ENCODE results near the gene SGCD. TPM values are rescaled to one million over a fixed set of nuclear protein-coding genes. Genes with fewer than 3 reads are reported as not detected.

Gene SGCD
- total RNA-seq, 4 donors from 2014 or later, result 0.37 to 3.7 (median 2.4) TPM

DNA sequence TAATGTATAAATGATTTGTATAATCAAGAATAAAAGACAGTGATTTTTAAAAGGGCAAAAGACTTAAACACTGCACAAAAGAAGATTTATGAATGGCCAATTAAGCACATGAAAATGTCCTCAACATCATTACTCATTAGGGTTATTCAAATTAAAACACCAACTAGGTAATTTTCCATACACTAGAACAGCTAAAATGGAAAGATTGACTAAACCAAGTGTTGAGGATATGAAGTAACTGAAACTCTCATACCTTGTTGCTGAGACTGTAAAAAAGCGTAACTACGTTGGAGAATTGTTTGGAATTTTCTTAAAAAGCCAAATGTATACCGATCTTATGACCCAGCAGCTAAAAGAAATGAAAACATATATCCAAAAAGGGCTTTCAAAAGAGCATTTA lies 144.9 kb downstream of the SGCD start:
- in situ Hi-C loops (cut with MboI; ENCODE audit: low pct_ligation_motif_present in 1 of 4, low pct_unique_long_range_greater_than_20kb in 1 of 4, low sequenced_read_pairs in 3 of 4), result no loop called here
- DNase-seq, result no peak
- H3K36me3 ChIP-seq, result no peaks in the 10 kb centered on the region
- H3K27me3 ChIP-seq, result no peaks in the 10 kb centered on the region
- 83 to 87% methylated on average over 3 of the region's 3 CpGs for whole genome bisulfite sequencing, 2 donors (ENCODE audit: low coverage in 1 of 2)
- no peak overlapping the region for H3K4me3 ChIP-seq
- H3K9me3 ChIP-seq, result no peaks in the 10 kb centered on the region
- intact Hi-C loops (cut with DNase I; ENCODE audit: low total_unique reads), result no loop called here
- H3K27ac ChIP-seq, result no peak overlapping the region
- H3K4me1 ChIP-seq, result peaks cover 0 to 13% (median 6%) of the 10 kb centered on the region in 4 donors
- TF ChIP-seq CTCF (IDR thresholded peaks at IDR 0.05) (no peak), POLR2AphosphoS5 (IDR thresholded peaks at IDR 0.05) (no peak), POLR2A (IDR thresholded peaks at IDR 0.05) (no peak), EP300 (IDR thresholded peaks at IDR 0.05; ENCODE audit: low read depth) (no peak)

DNA sequence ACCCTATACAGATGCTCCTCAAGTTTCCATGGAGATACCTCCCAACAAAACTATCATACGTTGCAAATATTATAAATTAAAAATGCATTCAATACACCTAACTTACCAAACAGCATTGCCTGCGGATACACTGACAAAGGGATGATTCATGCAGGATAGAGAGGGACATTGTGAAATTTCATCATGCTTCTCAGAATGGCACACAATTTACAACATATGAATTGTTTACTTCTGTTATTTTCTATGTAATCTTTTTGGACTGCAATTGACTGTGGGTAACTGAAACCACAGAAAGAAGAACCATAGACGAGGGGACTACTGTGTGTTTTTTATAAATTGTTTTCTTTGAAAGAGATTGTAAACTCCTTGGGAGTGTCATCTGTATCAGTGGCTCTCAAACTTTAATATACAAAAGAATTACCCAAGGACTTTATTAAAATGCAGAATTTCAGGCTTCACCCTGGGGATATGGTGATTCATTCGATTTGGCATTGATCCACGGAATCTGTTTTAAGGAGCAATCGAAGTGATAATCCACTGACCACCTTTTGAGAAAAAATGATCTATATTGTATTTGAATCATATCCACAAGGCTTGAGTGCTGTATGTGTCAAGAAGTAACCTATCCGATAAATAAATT lies 146.4 kb downstream of the SGCD start:
- Histone ChIP-seq H3K36me3 (no peaks in the 10 kb centered on the region), H3K27ac (peak overlapping the region in 3 of 4 donors; percentile 35 to 60 (median 45)), H3K9me3 (no peaks in the 10 kb centered on the region), H3K4me3 (no peak overlapping the region), H3K4me1 (peaks cover 0 to 13% (median 6%) of the 10 kb centered on the region in 4 donors), H3K27me3 (no peaks in the 10 kb centered on the region)
- in situ Hi-C loops (cut with MboI; ENCODE audit: low pct_ligation_motif_present in 1 of 4, low pct_unique_long_range_greater_than_20kb in 1 of 4, low sequenced_read_pairs in 3 of 4), result no loop called here
- no peak for DNase-seq
- no peak for TF ChIP-seq POLR2A (IDR thresholded peaks at IDR 0.05)
- no peak for TF ChIP-seq EP300 (IDR thresholded peaks at IDR 0.05; ENCODE audit: low read depth)
- TF ChIP-seq CTCF (IDR thresholded peaks at IDR 0.05), result no peak
- TF ChIP-seq POLR2AphosphoS5 (IDR thresholded peaks at IDR 0.05), result no peak
- intact Hi-C loops (cut with DNase I; ENCODE audit: low total_unique reads), result no loop called here
- WGBS, 2 donors (ENCODE audit: low coverage in 1 of 2), result 55 to 64% methylated on average over 7 of the region's 7 CpGs

GRCh38 chr5:156474251-156474650 lies 147.3 kb downstream of the SGCD start:
- in situ Hi-C loops (cut with MboI; ENCODE audit: low pct_ligation_motif_present in 1 of 4, low pct_unique_long_range_greater_than_20kb in 1 of 4, low sequenced_read_pairs in 3 of 4) (no loop called here), intact Hi-C loops (cut with DNase I; ENCODE audit: low total_unique reads) (no loop called here)
- no peak for TF ChIP-seq POLR2AphosphoS5 (IDR thresholded peaks at IDR 0.05)
- TF ChIP-seq EP300 (IDR thresholded peaks at IDR 0.05; ENCODE audit: low read depth), result no peak
- TF ChIP-seq POLR2A (IDR thresholded peaks at IDR 0.05), result no peak
- TF ChIP-seq CTCF (IDR thresholded peaks at IDR 0.05), result no peak
- Histone ChIP-seq H3K9me3 (no peaks in the 10 kb centered on the region), H3K36me3 (no peaks in the 10 kb centered on the region), H3K27ac (peak overlapping the region; percentile 31 to 60 (median 40)), H3K4me1 (peaks cover 0 to 13% (median 6%) of the 10 kb centered on the region in 4 donors), H3K4me3 (no peak overlapping the region), H3K27me3 (no peaks in the 10 kb centered on the region)
- 64 to 75% methylated on average over 4 to 5 of the region's 5 CpGs for WGBS, 2 donors (ENCODE audit: low coverage in 1 of 2)
- no peak for DNase-seq

- intact Hi-C loops (cut with DNase I; ENCODE audit: low total_unique reads), result no loop called here
- DNase-seq, result peak; percentile 12
- H3K9me3 ChIP-seq, result no peaks in the 10 kb centered on the region
- in situ Hi-C loops (cut with MboI; ENCODE audit: low pct_ligation_motif_present in 1 of 4, low pct_unique_long_range_greater_than_20kb in 1 of 4, low sequenced_read_pairs in 3 of 4), result no loop called here
- no peaks in the 10 kb centered on the region for H3K27me3 ChIP-seq
- H3K4me1 ChIP-seq, result peaks cover 0 to 13% (median 6%) of the 10 kb centered on the region in 4 donors
- H3K36me3 ChIP-seq, result no peaks in the 10 kb centered on the region
- H3K4me3 ChIP-seq, result no peak overlapping the region
- 50 to 67% methylated on average over 3 to 4 of the region's 4 CpGs for whole genome bisulfite sequencing, 2 donors (ENCODE audit: low coverage in 1 of 2)
- H3K27ac ChIP-seq, result peak overlapping the region; percentile 13 to 67 (median 46)
- peak in 2 of 3 donors; percentile 18 to 46 for TF ChIP-seq POLR2AphosphoS5 (IDR thresholded peaks at IDR 0.05)
- no peak for TF ChIP-seq POLR2A (IDR thresholded peaks at IDR 0.05)
Measured at GRCh38 chr5:156475182-156476157, 148.5 kb downstream of the SGCD start.

Measured in transverse colon (tissue), 4 donors.